GM19452 (cell line): ENCODE results near the gene MAD2L1BP.

Experiments
- ATAC-seq: cut with Tn5 transposase; IDR thresholded peaks from one replicate; pipeline ENCODE4 v1.9.1; 2021; ENCODE audit not compliant: unreplicated experiment

Gene MAD2L1BP

GRCh38 chr6:43665376-43665775, 29.7 kb downstream of the MAD2L1BP start:
- no peak for ATAC-seq

GRCh38 chr6:43666196-43666920, 30.7 kb downstream of the MAD2L1BP start:
- ATAC-seq = no peak

- no peak for ATAC-seq
These were observed 31.9 kb downstream of the MAD2L1BP start for GRCh38 chr6:43667245-43668150.

- no peak for ATAC-seq
These were observed 32.8 kb downstream of the MAD2L1BP start for GRCh38 chr6:43668151-43669028.

GRCh38 chr6:43669050-43669921, 33.6 kb downstream of the MAD2L1BP start:
- no peak for ATAC-seq

GRCh38 chr6:43669922-43670622, 34.4 kb downstream of the MAD2L1BP start:
- no peak for ATAC-seq

GRCh38 chr6:43670623-43670986, 35.0 kb downstream of the MAD2L1BP start:
- no peak for ATAC-seq

- no peak for ATAC-seq
These were observed 35.6 kb downstream of the MAD2L1BP start for GRCh38 chr6:43671011-43671800.

- no peak for ATAC-seq
These were observed 36.4 kb downstream of the MAD2L1BP start for GRCh38 chr6:43671801-43672690.

GRCh38 chr6:43673444-43674084, 37.9 kb downstream of the MAD2L1BP start:
- ATAC-seq = no peak

- ATAC-seq = no peak
These were observed 38.7 kb downstream of the MAD2L1BP start for GRCh38 chr6:43674291-43674690.

GRCh38 chr6:43674921-43675320, 39.3 kb downstream of the MAD2L1BP start:
- ATAC-seq = no peak

- no peak for ATAC-seq
These were observed 41.4 kb downstream of the MAD2L1BP start for GRCh38 chr6:43676962-43677606.

GRCh38 chr6:43677759-43678158, 42.1 kb downstream of the MAD2L1BP start:
- ATAC-seq = no peak

- ATAC-seq = no peak
These were observed 42.7 kb downstream of the MAD2L1BP start for GRCh38 chr6:43678341-43678740.

- ATAC-seq = no peak
These were observed 43.4 kb downstream of the MAD2L1BP start for GRCh38 chr6:43679057-43679456.
